Heart right ventricle (tissue), 16 donors: ENCODE results near the gene ERF. TPM values are rescaled to one million over a fixed set of nuclear protein-coding genes. Genes with fewer than 3 reads are reported as not detected.

Source experiments
- ATAC-seq, 8 donors: fragments of 200-7000 bp; cut with Tn5 transposase; one replicate each; pipeline ENCODE4 v1.9.1; 2020; ENCODE audit warnings: mild to moderate bottlenecking in 8 of 8, moderate library complexity in 8 of 8, moderate number of reproducible peaks in 1 of 8
- DNase-seq, 2 donors: peaks; one replicate each; pipeline ENCODE4 v3.0.0-alpha.2; 2020
- H3K27ac ChIP-seq, 10 donors: fragments of 200-600 bp; sonication (generic) in 2 of 10; one replicate each; pipeline versions ENCODE4 v1.5.0 to v1.8.0; 2020 to 2022; ENCODE audit warnings: mild to moderate bottlenecking in 3 of 10
- H3K27me3 ChIP-seq, 7 donors: fragments of 200-600 bp; one replicate each; pipeline ENCODE4 v1.8.0; 2021 to 2022; ENCODE audit warnings: mild to moderate bottlenecking in 2 of 7
- H3K36me3 ChIP-seq, 9 donors: fragments of 200-600 bp; sonication (generic) in 1 of 9; one replicate each; pipeline versions ENCODE4 v1.5.0 to v1.8.0; 2020 to 2022; ENCODE audit warnings: mild to moderate bottlenecking in 2 of 9
- H3K4me1 ChIP-seq, 9 donors: fragments of 200-600 bp; sonication (generic) in 1 of 9; one replicate each; pipeline versions ENCODE4 v1.5.0 to v1.8.0; 2020 to 2022; ENCODE audit warnings: mild to moderate bottlenecking in 4 of 9
- H3K4me3 ChIP-seq, 10 donors: fragments of 200-600 bp; sonication (generic) in 2 of 10; one replicate each; pipeline versions ENCODE4 v1.5.0 to v1.8.0; 2020 to 2022; ENCODE audit warnings: mild to moderate bottlenecking in 7 of 10, moderate library complexity in 2 of 10
- H3K9me3 ChIP-seq, 11 donors: fragments of 200-600 bp in 10 of 11; sonication (generic) in 2 of 11; one replicate each; pipeline versions ENCODE4 v1.5.0 to v1.8.0; 2013 to 2022; ENCODE audit warnings: mild to moderate bottlenecking in 2 of 11, control low read depth in 1 of 11, moderate library complexity in 1 of 11
- WGBS, 2 donors: extraction: QIAGEN DNeasy Blood & Tissue Kit; methylation state at CpG; one replicate each; pipeline ENCODE4 v1.1.7; 2013; ENCODE audit warnings: inconsistent platforms in 1 of 2; 5-methylcytosine and 5-hydroxymethylcytosine counted together
- intact Hi-C, 10 donors: fragments of 100-400 bp; cut with DNase I; formaldehyde crosslinking; loops; one replicate each; pipeline versions ENCODE4 v1.11.1 to v1.14.2; 2022
- polyA plus RNA-seq, 2 donors: library from polyadenylated mRNA; stranded (reverse); fragments of 200-250 nt; gene quantifications; one replicate each; pipeline ENCODE4 v1.2.3, GENCODE V29; 2013
- total RNA-seq, 10 donors: library from RNA; stranded (reverse); fragmentation: NEBNext Ultra II Directional in 3 of 10; extraction: Animal tissue kit (Norgen Biotek cat#: 25700) in 3 of 10; gene quantifications; one replicate each; pipeline versions ENCODE4 v1.2.1 to v1.2.4, GENCODE V29; 2021 to 2023
- TF ChIP-seq, protein P1 (sequence below), 9 donors: fragments of 200-600 bp; sonication (generic) in 2 of 9; IDR thresholded peaks; one replicate each; pipeline versions ENCODE4 v1.5.0 to v1.8.0; 2021 to 2022; ENCODE audit warnings: antibody characterized with exemption in 9 of 9, mild to moderate bottlenecking in 5 of 9, moderate library complexity in 1 of 9
- donor health status: Arrhythmogenic right ventricular cardiomyopathy.
- donor health status: ischemic (EF 13 %, LVEDD 7.1; RV severe dilation, severe dysfunction).
- donor health status: healthy with polysubstance abuse.
- donor health status: DM: no; HTN: yes; CAD: no.
- donor health status: DM: no; HTN: no; CAD: no.
- donor health status: ischemic (EF 25% LVEDD 6.9; RV normal size, moderate dysfunction).
- donor health status: ischemic (EF 25% LVEDD 5.7; RV mildly dilated, moderate dysfunction).
- donor health status: healthy.
- donor health status: DM: yes; HTN: yes; CAD: no.
- donor health status: Ischemic cardiomyopathy.
- donor health status: ischemic (EF 35%, LVEDD 5.7; RV mildly dilated, moderate dysfunction).
- donor health status: nonischemic (EF 11% LVEDD 7.7; RV severe dilation, severe dysfunction).
- donor health status: DM: yes; HTN: yes; CAD: no.
- donor health status: PGD.
- donor health status: ischemic (EF 29% LVEDD 5.4; RV normal size, mild dysfunction).
- donor health status: nonischemic (EF 23%, LVEDD 6.1; RV moderate dilation, normal function).

The ERF gene
- total and polyA plus RNA-seq, 12 donors, result 29.8 to 49.0 (median 32.9) TPM

GRCh38 chr19:42214810-42215485 lies 40.0 kb downstream of the ERF start:
- Histone ChIP-seq H3K36me3 (peaks cover 0 to 57% (median 21%) of the 10 kb centered on the region in 9 donors), H3K9me3 (no peaks in the 10 kb centered on the region), H3K27me3 (no peaks in the 10 kb centered on the region), H3K4me3 (no peak overlapping the region), H3K27ac (peak overlapping the region in 1 of 10 donors; percentile 98), H3K4me1 (peaks cover 0 to 71% (median 24%) of the 10 kb centered on the region in 9 donors)
- TF ChIP-seq, protein P1, sequence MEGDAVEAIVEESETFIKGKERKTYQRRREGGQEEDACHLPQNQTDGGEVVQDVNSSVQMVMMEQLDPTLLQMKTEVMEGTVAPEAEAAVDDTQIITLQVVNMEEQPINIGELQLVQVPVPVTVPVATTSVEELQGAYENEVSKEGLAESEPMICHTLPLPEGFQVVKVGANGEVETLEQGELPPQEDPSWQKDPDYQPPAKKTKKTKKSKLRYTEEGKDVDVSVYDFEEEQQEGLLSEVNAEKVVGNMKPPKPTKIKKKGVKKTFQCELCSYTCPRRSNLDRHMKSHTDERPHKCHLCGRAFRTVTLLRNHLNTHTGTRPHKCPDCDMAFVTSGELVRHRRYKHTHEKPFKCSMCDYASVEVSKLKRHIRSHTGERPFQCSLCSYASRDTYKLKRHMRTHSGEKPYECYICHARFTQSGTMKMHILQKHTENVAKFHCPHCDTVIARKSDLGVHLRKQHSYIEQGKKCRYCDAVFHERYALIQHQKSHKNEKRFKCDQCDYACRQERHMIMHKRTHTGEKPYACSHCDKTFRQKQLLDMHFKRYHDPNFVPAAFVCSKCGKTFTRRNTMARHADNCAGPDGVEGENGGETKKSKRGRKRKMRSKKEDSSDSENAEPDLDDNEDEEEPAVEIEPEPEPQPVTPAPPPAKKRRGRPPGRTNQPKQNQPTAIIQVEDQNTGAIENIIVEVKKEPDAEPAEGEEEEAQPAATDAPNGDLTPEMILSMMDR (IDR thresholded peaks at IDR 0.05), result no peak
- ATAC-seq (no peak), DNase-seq (no peak)
- WGBS, 2 donors, result 79 to 80% methylated on average over 11 of the region's 11 CpGs
- intact Hi-C loops, result no loop called here

DNA sequence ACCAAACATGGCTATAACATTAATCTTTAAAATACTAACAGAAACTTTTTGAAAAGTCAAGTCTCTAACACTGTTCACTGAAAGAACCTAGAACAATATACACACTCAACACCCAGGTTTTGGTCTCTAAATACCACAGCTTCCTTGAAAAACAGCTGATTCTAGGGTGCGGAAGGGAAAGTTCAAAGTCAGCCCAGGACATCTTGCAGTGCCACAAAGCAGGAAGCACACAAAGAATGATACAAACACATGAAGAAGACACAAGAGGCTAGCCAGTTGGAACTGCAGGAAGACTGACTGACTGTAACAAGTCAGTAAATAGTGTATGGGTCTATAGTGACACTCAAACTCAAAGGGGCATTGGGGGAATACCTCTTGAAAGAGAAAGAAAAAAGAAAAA lies 42.0 kb downstream of the ERF start:
- Histone ChIP-seq H3K4me1 (peaks cover 0 to 68% (median 14%) of the 10 kb centered on the region in 9 donors), H3K27ac (peak overlapping the region in 1 of 10 donors; percentile 58), H3K4me3 (no peak overlapping the region), H3K9me3 (no peaks in the 10 kb centered on the region), H3K27me3 (no peaks in the 10 kb centered on the region), H3K36me3 (peaks cover 5 to 78% (median 38%) of the 10 kb centered on the region in 9 donors)
- intact Hi-C loops, result no loop called here
- DNase-seq, result no peak
- no peak for ATAC-seq
- TF ChIP-seq, protein P1 (IDR thresholded peaks at IDR 0.05), result no peak
- WGBS, 2 donors, result 88 to 95% methylated on average over 1 of the region's 1 CpG

- intact Hi-C loops, result no loop called here
- DNase-seq (no peak), ATAC-seq (peak in 1 of 8 donors; percentile 20)
- H3K27me3 ChIP-seq, result no peaks in the 10 kb centered on the region
- peaks cover 0 to 58% (median 0%) of the 10 kb centered on the region in 9 donors for H3K4me1 ChIP-seq
- peaks cover under 1 to 99% (median 35%) of the 10 kb centered on the region in 9 donors for H3K36me3 ChIP-seq
- no peaks in the 10 kb centered on the region for H3K9me3 ChIP-seq
- 80 to 89% methylated on average over 11 of the region's 11 CpGs for WGBS, 2 donors
- H3K4me3 ChIP-seq, result no peak overlapping the region
- H3K27ac ChIP-seq, result peak overlapping the region in 1 of 10 donors; percentile 79
- TF ChIP-seq, protein P1 (IDR thresholded peaks at IDR 0.05), result no peak
Observed at GRCh38 chr19:42208612-42209011, 46.3 kb downstream of the ERF start.

DNA sequence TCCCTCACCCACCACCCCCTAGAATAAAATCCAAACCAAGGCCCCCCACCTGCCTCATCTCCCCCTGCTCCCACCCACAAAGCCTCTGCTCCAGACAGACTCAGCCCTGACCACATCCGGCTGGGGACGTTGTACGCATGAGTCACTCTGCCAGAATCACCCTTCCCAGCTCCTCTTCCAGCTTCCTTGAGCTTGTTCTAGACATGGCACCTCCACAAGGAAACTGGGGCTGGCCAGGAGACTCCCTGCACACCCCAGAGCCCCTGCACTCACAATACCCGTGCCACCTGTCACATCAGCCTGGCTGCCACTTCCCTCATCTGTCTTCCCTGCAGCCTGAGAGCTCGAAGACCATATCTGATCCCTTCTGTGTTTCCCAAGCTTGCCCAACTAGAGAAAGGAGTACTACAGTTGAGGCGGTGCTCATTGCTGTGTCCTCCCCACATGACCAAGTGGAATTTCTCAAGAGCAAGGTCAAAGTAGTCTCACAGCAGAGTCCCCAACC lies 47.1 kb downstream of the ERF start:
- ATAC-seq, result peak in 1 of 8 donors; percentile 29
- peaks cover 0 to 58% (median 0%) of the 10 kb centered on the region in 9 donors for H3K4me1 ChIP-seq
- intact Hi-C loops, result no loop called here
- 83 to 85% methylated on average over 6 of the region's 6 CpGs for WGBS, 2 donors
- TF ChIP-seq, protein P1 (IDR thresholded peaks at IDR 0.05), result no peak
- H3K36me3 ChIP-seq, result peaks cover 0 to 99% (median 35%) of the 10 kb centered on the region in 9 donors
- no peaks in the 10 kb centered on the region for H3K27me3 ChIP-seq
- no peak overlapping the region for H3K4me3 ChIP-seq
- H3K27ac ChIP-seq, result peak overlapping the region in 1 of 10 donors; percentile 79
- no peaks in the 10 kb centered on the region for H3K9me3 ChIP-seq
- DNase-seq, result no peak
